GM18867 (cell line): ENCODE data around the gene RNLS.
"Not testable (repeated sequence)": the region's sequence is repeated elsewhere in the genome, so short reads cannot be mapped to it uniquely, and the experiment has no call there.

Source experiments
- ATAC-seq: cut with Tn5 transposase; IDR thresholded peaks from one replicate; pipeline ENCODE4 v1.9.1; 2021; ENCODE audit warnings: mild to moderate bottlenecking, moderate library complexity; ENCODE audit not compliant: unreplicated experiment

The RNLS gene

GRCh38 chr10:88486816-88487215 lies 96.3 kb downstream of the RNLS start:
- not testable (repeated sequence) for ATAC-seq

DNA sequence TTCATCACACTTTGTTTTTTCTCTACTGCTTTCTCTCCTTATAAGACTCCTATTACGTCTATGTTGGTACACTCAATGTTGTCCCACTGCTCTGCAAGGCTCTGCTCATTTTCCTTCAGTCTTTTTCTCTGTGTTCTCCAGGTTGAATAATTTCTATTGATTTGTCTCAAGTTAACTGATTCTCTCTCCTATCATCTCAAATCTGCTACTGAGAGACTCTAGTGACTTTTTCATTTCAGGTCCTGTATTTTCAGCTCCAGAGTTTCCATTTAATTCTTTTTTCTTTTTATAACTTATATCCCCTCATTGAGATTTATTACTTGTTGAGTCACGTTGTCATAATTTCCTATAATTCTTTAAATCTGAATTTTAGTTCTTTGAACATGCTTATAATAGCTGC lies 100.9 kb downstream of the RNLS start:
- no peak for ATAC-seq

DNA sequence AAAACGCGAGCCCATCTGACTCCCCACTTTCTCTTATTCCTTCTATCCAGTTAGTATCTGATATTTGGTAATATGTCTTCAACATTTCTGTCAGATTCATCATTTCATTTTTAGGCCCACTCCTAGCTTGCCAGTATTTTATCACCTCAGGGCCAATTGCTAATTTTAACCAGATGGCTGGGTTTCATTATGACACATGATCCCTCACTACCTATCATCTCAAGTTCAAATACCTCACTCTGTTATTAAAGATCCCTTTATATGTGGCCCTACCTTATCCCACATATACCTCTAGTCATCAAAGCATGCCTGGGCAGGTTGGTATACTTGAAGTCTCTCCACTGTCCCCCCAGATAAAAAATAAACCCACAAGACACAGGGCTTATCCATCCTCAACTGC lies 104.9 kb downstream of the RNLS start:
- ATAC-seq, result no peak

DNA sequence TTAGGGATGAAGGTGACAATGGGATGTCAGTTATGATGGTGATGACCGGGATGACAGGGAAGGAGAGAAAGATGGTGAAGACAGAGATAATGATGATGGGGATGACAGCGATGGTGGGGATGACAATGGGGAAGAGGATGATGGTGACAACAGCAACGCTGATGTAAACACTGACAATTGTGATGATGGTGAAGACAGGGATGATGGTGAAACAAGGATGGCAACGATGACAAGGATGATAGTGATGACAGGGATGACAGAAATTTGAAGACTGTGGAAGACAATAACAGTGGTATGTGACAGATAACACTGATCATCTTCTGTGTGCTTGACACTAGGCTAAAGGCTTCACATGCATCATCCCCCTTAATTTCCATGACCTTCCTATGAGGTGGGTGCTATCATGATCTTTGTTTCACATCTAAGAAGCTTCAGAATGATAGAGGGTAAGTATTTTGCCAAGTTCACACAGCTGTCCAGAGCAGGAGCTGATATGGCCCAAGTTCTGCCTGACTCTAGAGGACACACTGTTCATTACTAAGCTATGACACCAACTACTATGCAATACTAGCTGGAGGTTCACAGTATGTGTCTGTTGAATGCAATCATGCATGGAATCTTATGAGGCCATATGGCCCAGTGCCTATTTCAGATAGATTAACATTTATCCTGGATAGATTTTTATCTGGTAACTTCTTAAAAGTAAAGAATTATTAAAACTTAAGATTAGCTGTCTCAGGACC lies 105.6 kb downstream of the RNLS start:
- ATAC-seq, result no peak

- ATAC-seq, result no peak
Measured at GRCh38 chr10:88474884-88475844, 108.0 kb downstream of the RNLS start.

GRCh38 chr10:88473989-88474883 lies 108.9 kb downstream of the RNLS start:
- ATAC-seq, result no peak

DNA sequence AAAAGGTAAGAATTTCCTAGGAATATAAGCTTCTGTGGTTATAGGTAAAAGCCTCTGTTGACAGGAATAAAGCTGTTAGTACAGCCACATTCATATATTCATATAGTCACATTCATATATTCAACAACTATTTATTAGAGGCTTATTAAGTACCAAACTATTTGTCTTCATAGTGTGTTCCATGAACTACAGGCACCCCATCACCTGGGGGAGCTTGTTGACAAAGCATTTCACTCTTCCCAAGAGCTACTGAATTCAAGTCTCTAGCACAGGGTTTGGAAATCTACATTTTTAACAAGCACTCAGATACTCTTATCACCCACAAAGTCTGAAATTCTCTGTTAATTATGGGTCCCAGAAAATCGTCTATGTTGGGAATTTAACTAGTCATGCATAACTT lies 110.6 kb downstream of the RNLS start:
- no peak for ATAC-seq

- ATAC-seq, result no peak
Measured at GRCh38 chr10:88471899-88472298, 111.2 kb downstream of the RNLS start.

- no peak for ATAC-seq
Measured at GRCh38 chr10:88467835-88468485, 115.2 kb downstream of the RNLS start.

GRCh38 chr10:88466786-88467185 lies 116.3 kb downstream of the RNLS start:
- no peak for ATAC-seq

DNA sequence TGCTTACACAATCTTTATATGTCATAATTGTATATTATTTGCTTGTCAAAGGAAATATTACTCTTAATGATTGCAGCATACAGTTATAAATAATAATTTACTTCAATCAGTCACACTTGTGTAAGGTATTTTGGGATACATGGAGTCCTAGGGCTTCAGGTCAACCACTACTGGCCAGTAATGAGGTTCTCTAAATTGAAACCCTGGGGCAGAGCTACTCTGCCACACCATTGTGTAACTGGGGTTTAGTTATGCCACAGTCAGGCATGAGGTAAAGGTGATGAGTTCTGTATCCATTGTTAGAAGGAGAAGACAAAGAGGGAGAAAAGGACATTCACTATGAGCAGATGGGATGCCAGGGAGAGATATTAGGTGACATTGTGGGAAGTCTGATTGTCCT lies 117.4 kb downstream of the RNLS start:
- ATAC-seq, result no peak

DNA sequence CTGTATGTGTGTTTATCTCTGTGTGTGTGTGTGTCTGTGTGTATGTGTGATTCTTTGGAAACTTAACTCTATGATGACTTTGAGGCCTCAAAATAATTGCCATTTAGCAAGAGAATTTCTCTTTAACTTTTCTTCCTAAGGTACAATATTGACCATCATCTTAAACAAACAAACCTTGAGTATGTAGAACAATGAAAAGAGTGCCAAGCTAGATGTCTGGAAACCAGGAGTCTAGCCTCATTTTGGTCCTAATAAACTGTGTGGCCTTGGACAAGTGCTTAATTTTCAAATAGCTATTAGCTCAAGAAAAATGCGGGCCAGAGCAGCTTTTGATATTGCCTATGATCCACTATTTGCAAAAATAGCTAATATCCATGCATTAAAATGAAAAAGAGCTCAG lies 119.3 kb downstream of the RNLS start:
- no peak for ATAC-seq

GRCh38 chr10:88461426-88461825 lies 121.7 kb downstream of the RNLS start:
- ATAC-seq, result no peak

- no peak for ATAC-seq
Measured at GRCh38 chr10:88459530-88459929, 123.6 kb downstream of the RNLS start.

GRCh38 chr10:88458209-88458608 lies 124.9 kb downstream of the RNLS start:
- no peak for ATAC-seq

GRCh38 chr10:88457660-88458059 lies 125.5 kb downstream of the RNLS start:
- no peak for ATAC-seq

DNA sequence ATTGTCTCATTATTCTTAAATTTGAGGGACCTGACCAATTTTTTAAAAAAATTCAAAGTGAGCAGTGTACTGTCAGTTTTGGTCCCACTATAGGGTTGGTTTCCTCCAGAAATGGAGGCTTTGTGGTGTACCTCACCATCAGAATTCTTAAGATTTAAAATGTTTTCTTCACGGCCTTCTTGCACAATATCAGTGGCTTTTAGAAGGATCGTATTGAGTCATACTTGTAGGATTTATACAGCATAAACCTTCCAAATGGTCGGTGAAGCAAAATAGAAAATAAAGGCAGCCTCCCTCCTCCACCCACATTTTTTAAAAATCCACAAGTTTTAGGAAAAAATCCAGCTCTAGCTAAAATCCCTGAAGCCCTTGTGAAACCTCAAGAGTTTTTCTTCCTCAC lies 126.4 kb downstream of the RNLS start:
- no peak for ATAC-seq

DNA sequence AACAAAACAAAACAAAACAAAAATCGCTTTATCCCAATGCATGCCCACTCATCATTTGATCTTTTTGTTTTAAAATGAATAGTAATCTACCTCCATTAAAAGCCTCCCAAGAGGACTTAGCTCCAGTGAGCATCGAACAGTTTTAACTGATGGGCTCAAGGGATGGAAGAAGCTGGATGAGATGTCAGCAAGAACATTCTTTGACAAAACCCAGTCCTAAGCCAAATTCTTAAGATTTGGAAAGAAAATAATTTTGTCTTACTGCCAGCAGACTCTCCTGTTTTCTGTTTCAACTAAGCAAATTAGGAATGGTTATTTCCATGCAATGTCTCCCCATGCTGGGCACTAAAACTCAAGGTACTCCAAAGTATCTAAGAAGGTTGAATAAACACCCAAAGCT lies 127.3 kb downstream of the RNLS start:
- ATAC-seq, result no peak

DNA sequence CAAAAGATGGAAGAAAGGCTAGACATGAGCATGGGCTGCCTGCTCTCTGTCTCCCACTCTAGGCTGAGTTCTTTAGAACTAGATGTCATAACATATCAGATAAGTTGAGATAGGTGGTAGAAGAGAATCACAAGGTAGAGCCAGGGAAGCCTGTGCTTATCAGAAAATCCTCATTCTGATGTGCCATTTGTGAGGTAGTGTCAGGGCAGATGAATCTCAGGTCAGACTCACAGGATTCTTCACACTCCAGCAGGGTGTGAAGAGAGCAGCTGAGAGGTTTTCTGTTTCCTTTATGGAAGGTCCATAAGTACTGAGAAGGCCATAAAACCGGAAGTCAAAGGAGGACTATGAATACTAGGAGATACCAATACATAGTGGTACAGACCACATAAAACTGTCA lies 132.9 kb downstream of the RNLS start:
- ATAC-seq, result no peak

GRCh38 chr10:88442716-88443115 lies 140.4 kb downstream of the RNLS start:
- ATAC-seq, result no peak

GRCh38 chr10:88440541-88440940 lies 142.6 kb downstream of the RNLS start:
- ATAC-seq, result no peak
